GM12878 (cell line): ENCODE measurements around the gene ALDH3A2. TPM values are rescaled to one million over a fixed set of nuclear protein-coding genes. Genes with fewer than 3 reads are reported as not detected.

Experiments
- BCL11A ChIP-seq: IDR thresholded peaks from 2 replicates; pipeline ENCODE4 v1.6.1; 2011; ENCODE audit warnings: low read depth, low read length
- BHLHE40 ChIP-seq, 2 experiments: fragments of 450-650 bp in 1 of 2; IDR thresholded peaks; 2 replicates each; pipeline ENCODE4 v1.6.1; 2011 to 2017; ENCODE audit warnings: low read depth in 2 of 2, borderline replicate concordance in 1 of 2, improper control_type of control experiment in 1 of 2, low read length in 1 of 2, mild to moderate bottlenecking in 1 of 2
- CEBPZ ChIP-seq: fragments of 150-350 bp; IDR thresholded peaks from 2 replicates; pipeline ENCODE4 v1.6.1; 2016; ENCODE audit warnings: low read depth, low read length
- CHD2 ChIP-seq: IDR thresholded peaks from 2 replicates; pipeline ENCODE4 v1.6.1; 2011; ENCODE audit warnings: low read depth, low read length, improper control_type of control experiment, borderline replicate concordance
- EED ChIP-seq: sonication (generic); IDR thresholded peaks from 2 replicates; pipeline ENCODE4 v1.6.1; 2016; ENCODE audit warnings: antibody characterized with exemption, low read depth
- EP300 ChIP-seq, 2 experiments: fragments of 150-350 bp in 1 of 2; IDR thresholded peaks; 2 replicates each; pipeline ENCODE4 v1.6.1; 2011 to 2012; ENCODE audit warnings: low read depth in 2 of 2, low read length in 2 of 2, borderline replicate concordance in 1 of 2, improper control_type of control experiment in 1 of 2, inconsistent platforms in 1 of 2; ENCODE audit not compliant: control insufficient read depth in 1 of 2
- GABPA ChIP-seq: IDR thresholded peaks from 2 replicates; pipeline ENCODE4 v1.6.1; 2014; ENCODE audit warnings: antibody characterized with exemption, low read depth, mild to moderate bottlenecking, inconsistent platforms
- HDGF ChIP-seq: fragments of 450-650 bp; IDR thresholded peaks from 2 replicates; pipeline ENCODE4 v1.6.1; 2016; ENCODE audit warnings: antibody characterized with exemption
- LARP7 ChIP-seq: fragments of 450-650 bp; IDR thresholded peaks from 2 replicates; pipeline ENCODE4 v1.6.1; 2017; ENCODE audit warnings: mild to moderate bottlenecking
- MYC ChIP-seq: IDR thresholded peaks from 2 replicates; pipeline ENCODE4 v1.6.1; 2011; ENCODE audit warnings: mild to moderate bottlenecking, low read length, moderate library complexity, inconsistent platforms; ENCODE audit not compliant: insufficient read depth, insufficient replicate concordance, insufficient read length, severe bottlenecking
- NFYB ChIP-seq: IDR thresholded peaks from 2 replicates; pipeline ENCODE4 v1.6.1; 2011; ENCODE audit warnings: low read depth, mild to moderate bottlenecking, low read length, improper control_type of control experiment, moderate library complexity; ENCODE audit not compliant: insufficient read depth
- NR2C1 ChIP-seq: fragments of 450-650 bp; IDR thresholded peaks from 2 replicates; pipeline ENCODE4 v1.6.1; 2017; ENCODE audit warnings: antibody characterized with exemption, mild to moderate bottlenecking, moderate library complexity
- RFX5 ChIP-seq: IDR thresholded peaks from 2 replicates; pipeline ENCODE4 v1.6.1; 2011; ENCODE audit warnings: low read depth, low read length, improper control_type of control experiment
- SMAD1 ChIP-seq: fragments of 450-650 bp; IDR thresholded peaks from 2 replicates; pipeline ENCODE4 v1.6.1; 2018; ENCODE audit warnings: mild to moderate bottlenecking, low read depth; ENCODE audit not compliant: partially characterized antibody
- SP1 ChIP-seq: IDR thresholded peaks from one replicate; pipeline ENCODE4 v1.6.1; 2011; ENCODE audit warnings: low read depth, low read length
- STAT1 ChIP-seq: fragments of 450-650 bp; conservative IDR thresholded peaks from 2 replicates; pipeline ENCODE4 v1.6.1; 2014; ENCODE audit warnings: antibody characterized with exemption, mild to moderate bottlenecking
- YY1 ChIP-seq: IDR thresholded peaks from 2 replicates; pipeline ENCODE4 v1.6.1; 2011; ENCODE audit warnings: low read depth, mild to moderate bottlenecking, low read length
- ZNF207 ChIP-seq: fragments of 450-650 bp; IDR thresholded peaks from 2 replicates; pipeline ENCODE4 v1.6.1; 2014; ENCODE audit warnings: antibody characterized with exemption, mild to moderate bottlenecking, borderline replicate concordance
- polyA plus RNA-seq, 11 experiments: library from polyadenylated mRNA; depleted of rRNA in 4 of 11; unstranded in 6 of 11; stranded (reverse) in 5 of 11; fragments of >200 nt; fragmentation: Nextera tagmentation in 4 of 11; fragmentation: Illumina TruSeq in 1 of 11; extraction: Ambion mirVana in 4 of 11; extraction: Trizol in 1 of 11; gene quantifications; 1 replicate in 1 of 11; 2 replicates in 10 of 11; pipeline versions ENCODE4 v1.2.1 to v1.2.3, GENCODE V29; 2011 to 2016; ENCODE audit warnings: inconsistent platforms in 2 of 11, missing spikeins in 2 of 11, low read depth in 1 of 11
- total RNA-seq, 4 experiments: library from RNA; depleted of rRNA in 3 of 4; stranded (reverse); fragments of >200 nt in 3 of 4; fragmentation: Illumina TruSeq in 1 of 4; extraction: Trizol in 1 of 4; gene quantifications; 2 replicates each; pipeline versions ENCODE4 v1.2.1 to v1.2.3, GENCODE V29; 2013 to 2021
- TF ChIP-seq, protein P1 (sequence below): IDR thresholded peaks from 2 replicates; pipeline ENCODE4 v1.6.1; 2011; ENCODE audit warnings: borderline replicate concordance, low read depth, mild to moderate bottlenecking, moderate library complexity, mixed read lengths, low read length; ENCODE audit not compliant: insufficient read depth; ENCODE audit errors: extremely low read length
- TF ChIP-seq, protein P2 (sequence below): fragments of 450-650 bp; IDR thresholded peaks from 2 replicates; pipeline ENCODE4 v1.6.1; 2017; ENCODE audit warnings: low read depth, mild to moderate bottlenecking, moderate library complexity
- TF ChIP-seq, protein P3 (sequence below): IDR thresholded peaks from 2 replicates; pipeline ENCODE4 v1.6.1; 2012; ENCODE audit warnings: low read depth, low read length, improper control_type of control experiment

The ALDH3A2 gene
- total and polyA plus RNA-seq, 10 of the 15 experiments (the other 5 are each of a cell fraction or from before 2014, with no cell fraction given) = 5.0 to 37.0 (median 26.1) TPM

- TF ChIP-seq NFYB = peak; percentile 69; the same call in 1 of the 2 replicates
- TF ChIP-seq EP300 (IDR thresholded peaks at IDR 0.05; ENCODE audit: borderline replicate concordance in 1 of 2, control insufficient read depth in 1 of 2, low read depth in 2 of 2, low read length in 2 of 2) = no peak
- TF ChIP-seq, protein P1, sequence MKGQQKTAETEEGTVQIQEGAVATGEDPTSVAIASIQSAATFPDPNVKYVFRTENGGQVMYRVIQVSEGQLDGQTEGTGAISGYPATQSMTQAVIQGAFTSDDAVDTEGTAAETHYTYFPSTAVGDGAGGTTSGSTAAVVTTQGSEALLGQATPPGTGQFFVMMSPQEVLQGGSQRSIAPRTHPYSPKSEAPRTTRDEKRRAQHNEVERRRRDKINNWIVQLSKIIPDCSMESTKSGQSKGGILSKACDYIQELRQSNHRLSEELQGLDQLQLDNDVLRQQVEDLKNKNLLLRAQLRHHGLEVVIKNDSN = peak; percentile 99
- TF ChIP-seq SP1 = peak; percentile 67
- peak; percentile 9 to 58; a peak in 2 of 4 replicates for TF ChIP-seq BHLHE40 (IDR thresholded peaks at IDR 0.05; ENCODE audit: borderline replicate concordance in 1 of 2, low read depth in 2 of 2, low read length in 1 of 2)
- 0 out of 2 replicates have a peak, but pooled peaks have one; percentile 59 for TF ChIP-seq STAT1
- TF ChIP-seq ZNF207 = 0 out of 2 replicates have a peak, but pooled peaks have one; percentile 43
- TF ChIP-seq, protein P2, sequence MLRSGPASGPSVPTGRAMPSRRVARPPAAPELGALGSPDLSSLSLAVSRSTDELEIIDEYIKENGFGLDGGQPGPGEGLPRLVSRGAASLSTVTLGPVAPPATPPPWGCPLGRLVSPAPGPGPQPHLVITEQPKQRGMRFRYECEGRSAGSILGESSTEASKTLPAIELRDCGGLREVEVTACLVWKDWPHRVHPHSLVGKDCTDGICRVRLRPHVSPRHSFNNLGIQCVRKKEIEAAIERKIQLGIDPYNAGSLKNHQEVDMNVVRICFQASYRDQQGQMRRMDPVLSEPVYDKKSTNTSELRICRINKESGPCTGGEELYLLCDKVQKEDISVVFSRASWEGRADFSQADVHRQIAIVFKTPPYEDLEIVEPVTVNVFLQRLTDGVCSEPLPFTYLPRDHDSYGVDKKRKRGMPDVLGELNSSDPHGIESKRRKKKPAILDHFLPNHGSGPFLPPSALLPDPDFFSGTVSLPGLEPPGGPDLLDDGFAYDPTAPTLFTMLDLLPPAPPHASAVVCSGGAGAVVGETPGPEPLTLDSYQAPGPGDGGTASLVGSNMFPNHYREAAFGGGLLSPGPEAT = peak; percentile 20; the same call in 1 of the 2 replicates
- no peak for TF ChIP-seq RFX5
- TF ChIP-seq CEBPZ = no peak
- TF ChIP-seq EED = peak; percentile 57
- TF ChIP-seq BCL11A = no peak
- TF ChIP-seq SMAD1 = no peak
- TF ChIP-seq MYC = peak; percentile 56
- TF ChIP-seq LARP7 = peak; percentile 64
- no peak for TF ChIP-seq NR2C1
- TF ChIP-seq GABPA = no peak
- TF ChIP-seq CHD2 = peak; percentile 69
- peak; percentile 65 for TF ChIP-seq YY1
- TF ChIP-seq HDGF = peak; percentile 67; the same call in 1 of the 2 replicates
- TF ChIP-seq, protein P3, sequence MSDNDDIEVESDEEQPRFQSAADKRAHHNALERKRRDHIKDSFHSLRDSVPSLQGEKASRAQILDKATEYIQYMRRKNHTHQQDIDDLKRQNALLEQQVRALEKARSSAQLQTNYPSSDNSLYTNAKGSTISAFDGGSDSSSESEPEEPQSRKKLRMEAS = peak; percentile 96
Observed at GRCh38 chr17:19648475-19649273, at the start of gene ALDH3A2 (continued).
